SK-N-MC (cell line): ENCODE measurements around the gene UMPS.
A peak's percentile ranks its signal among the peaks of the same experiment; 100 is the strongest.
"Not testable (repeated sequence)": the region's sequence is repeated elsewhere in the genome, so short reads cannot be mapped to it uniquely, and the experiment has no call there.

Experiments used
- DNase-seq: peaks from one replicate; pipeline ENCODE4 v3.0.0-alpha.2; 2011; ENCODE audit warnings: low read depth, low spot score
- H3K27ac ChIP-seq: fragments of 200-600 bp; sonication (generic); 2 replicates; pipeline ENCODE4 v1.5.1; 2016; ENCODE audit warnings: mixed run types
- H3K36me3 ChIP-seq: fragments of 200-600 bp; sonication (generic); 2 replicates; pipeline ENCODE4 v1.6.1; 2017; ENCODE audit warnings: antibody characterized with exemption, low read length, mixed read lengths; ENCODE audit not compliant: insufficient read depth
- H3K4me3 ChIP-seq: fragments of 200-600 bp; sonication (generic); 2 replicates; pipeline ENCODE4 v1.5.1; 2016
- H3K9ac ChIP-seq: fragments of 200-600 bp; sonication (generic); 2 replicates; pipeline ENCODE4 v1.8.0; 2017; ENCODE audit warnings: mixed run types, mixed read lengths; ENCODE audit not compliant: insufficient read length
- H3K9me3 ChIP-seq: fragments of 200-600 bp; sonication (generic); 2 replicates; pipeline ENCODE4 v1.6.1; 2017; ENCODE audit warnings: low read depth, mild to moderate bottlenecking, antibody characterized with exemption, low read length, moderate library complexity, mixed read lengths
- EZH2 ChIP-seq: fragments of 200-600 bp; sonication (generic); IDR thresholded peaks from one replicate; pipeline ENCODE4 v1.6.1; 2017; ENCODE audit warnings: antibody characterized with exemption
- FOXP2 ChIP-seq: optimal IDR thresholded peaks from 2 replicates; pipeline ENCODE3; 2011; ENCODE audit warnings: mild to moderate bottlenecking, moderate library complexity; ENCODE audit not compliant: insufficient read depth; ENCODE audit errors: extremely low read length, control extremely low read depth
- POLR2AphosphoS5 ChIP-seq: IDR thresholded peaks from 2 replicates; pipeline ENCODE4 v1.6.1; 2012; ENCODE audit warnings: mild to moderate bottlenecking, low read depth, low read length, borderline replicate concordance

UMPS gene

DNA sequence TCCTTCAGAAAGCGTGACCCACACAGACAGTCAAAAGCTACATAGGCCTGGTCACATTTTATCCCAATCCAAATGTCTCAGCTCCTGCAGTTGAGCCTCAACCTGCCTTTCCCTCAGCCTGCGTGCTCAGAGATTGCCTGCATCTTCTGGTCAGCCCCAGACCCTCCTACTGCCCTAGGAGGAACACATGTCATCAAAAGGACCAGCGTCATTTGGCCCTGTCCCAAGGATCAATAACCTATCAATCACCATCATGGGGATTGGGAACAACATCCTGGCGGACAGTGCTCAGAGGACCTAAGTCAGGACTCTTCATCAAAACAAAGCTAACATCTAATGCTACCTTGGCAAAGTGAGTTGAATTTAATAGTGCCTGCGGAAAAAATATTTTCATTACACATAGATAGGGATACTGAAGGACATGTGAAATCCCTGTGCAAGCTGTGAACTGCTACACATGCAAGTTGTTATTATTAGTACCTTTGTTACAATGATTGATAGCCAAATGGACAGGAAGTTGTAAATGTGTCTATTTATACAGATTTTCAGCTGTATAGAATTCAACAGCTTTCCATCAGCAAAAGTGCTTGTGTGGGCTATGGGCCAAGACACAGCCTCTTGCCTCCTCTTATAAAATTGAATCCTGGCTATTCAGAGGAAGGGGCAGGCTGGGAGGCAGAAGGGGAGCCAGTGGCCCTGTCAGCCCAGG lies 47.7 kb downstream of the UMPS start:
- H3K4me3 ChIP-seq, result no peak overlapping the region
- H3K9ac ChIP-seq, result no peak overlapping the region
- H3K36me3 ChIP-seq, result peaks cover 13% of the 10 kb centered on the region; the same call in 1 of the 2 replicates
- no peaks in the 10 kb centered on the region for H3K9me3 ChIP-seq
- peak overlapping the region; percentile 34 for H3K27ac ChIP-seq
- DNase-seq, result no peak
- TF ChIP-seq POLR2AphosphoS5 (peak; percentile 22; the same call in 1 of the 2 replicates), EZH2 (no peak)

DNA sequence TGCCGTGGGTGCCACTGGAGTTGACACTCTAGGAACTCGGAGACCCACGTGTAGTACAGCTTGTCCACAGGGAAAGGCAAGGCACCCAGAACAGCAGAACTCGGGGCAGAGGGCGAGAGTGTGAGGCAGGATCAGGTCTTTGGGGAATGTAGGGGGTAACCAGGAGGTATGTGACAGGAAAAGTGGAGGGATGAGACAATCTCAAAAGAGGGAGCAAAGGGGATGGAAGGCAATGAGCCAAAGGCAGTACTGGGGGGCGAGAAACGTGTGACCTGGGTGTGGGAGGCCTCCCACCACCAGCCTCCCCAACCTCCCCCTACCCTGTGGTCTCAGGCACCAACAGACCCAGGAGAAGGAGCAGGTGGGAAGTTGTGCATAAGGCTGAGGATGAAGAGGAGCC lies 48.9 kb downstream of the UMPS start:
- H3K27ac ChIP-seq, result peak overlapping the region; percentile 99
- TF ChIP-seq POLR2AphosphoS5 (no peak), FOXP2 (no peak), EZH2 (no peak)

DNA sequence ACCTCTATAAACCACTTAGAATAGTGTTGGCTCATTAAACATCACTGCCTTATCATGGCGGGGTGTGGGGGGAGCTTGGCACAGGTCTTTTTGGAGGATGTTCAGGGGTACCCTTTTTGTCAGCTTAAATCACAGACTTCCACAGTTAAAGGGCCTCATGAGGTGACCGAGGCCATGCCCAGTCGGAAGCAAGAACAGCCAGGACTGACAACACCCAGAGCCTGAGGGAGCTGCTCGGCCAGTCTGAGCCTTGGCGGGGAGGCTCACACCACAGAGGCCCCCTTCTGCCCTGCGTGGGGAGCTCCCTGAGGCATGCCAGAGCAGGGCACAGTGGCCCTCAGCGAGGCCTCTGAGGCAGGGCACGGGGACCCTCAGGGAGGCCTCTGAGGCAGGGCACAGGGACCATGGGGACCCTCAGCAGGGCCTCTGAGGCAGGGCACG lies 49.5 kb downstream of the UMPS start:
- H3K4me3 ChIP-seq, result peak overlapping the region; percentile 62
- H3K36me3 ChIP-seq, result no peaks in the 10 kb centered on the region; the same call in 1 of the 2 replicates
- DNase-seq, result no peak
- H3K9ac ChIP-seq, result peak overlapping the region; percentile 34
- TF ChIP-seq POLR2AphosphoS5, result no peak
- TF ChIP-seq FOXP2, result no peak
- no peak for TF ChIP-seq EZH2
- peak overlapping the region; percentile 99 for H3K27ac ChIP-seq
- H3K9me3 ChIP-seq, result no peaks in the 10 kb centered on the region

More for the DNA sequence above, 48.9 kb downstream of the UMPS start:
- Histone ChIP-seq H3K36me3 (peaks cover 2% of the 10 kb centered on the region; the same call in 1 of the 2 replicates), H3K9me3 (no peaks in the 10 kb centered on the region), H3K9ac (no peak overlapping the region), H3K4me3 (no peak overlapping the region)
- no peak for DNase-seq

DNA sequence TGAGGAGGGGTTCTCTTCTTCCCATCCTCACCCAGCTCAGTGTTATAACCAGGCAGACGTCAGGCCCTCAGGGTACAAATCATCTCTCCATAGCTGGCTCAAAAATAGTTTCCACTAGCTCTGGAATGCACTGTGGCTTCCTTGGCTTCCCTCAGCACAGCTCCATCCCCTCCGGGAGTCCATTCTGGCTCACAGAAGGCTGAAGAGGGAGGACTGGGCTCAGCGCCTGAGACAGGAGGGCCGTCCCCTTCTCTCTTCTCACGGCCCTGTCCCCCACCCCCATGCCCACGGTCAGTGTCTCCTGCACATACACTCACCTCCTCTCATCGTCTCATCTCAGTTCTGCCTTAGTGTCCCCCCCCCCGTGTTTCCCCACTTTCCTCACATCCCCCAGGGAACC lies 50.1 kb downstream of the UMPS start:
- H3K9ac ChIP-seq, result peak overlapping the region; percentile 69
- H3K36me3 ChIP-seq, result no peaks in the 10 kb centered on the region; the same call in 1 of the 2 replicates
- H3K27ac ChIP-seq, result peak overlapping the region; percentile 99
- no peaks in the 10 kb centered on the region for H3K9me3 ChIP-seq
- TF ChIP-seq POLR2AphosphoS5 (peak; percentile 11; the same call in 1 of the 2 replicates), FOXP2 (no peak)
- DNase-seq, result peak; percentile 89
- peak overlapping the region; percentile 62 for H3K4me3 ChIP-seq

DNA sequence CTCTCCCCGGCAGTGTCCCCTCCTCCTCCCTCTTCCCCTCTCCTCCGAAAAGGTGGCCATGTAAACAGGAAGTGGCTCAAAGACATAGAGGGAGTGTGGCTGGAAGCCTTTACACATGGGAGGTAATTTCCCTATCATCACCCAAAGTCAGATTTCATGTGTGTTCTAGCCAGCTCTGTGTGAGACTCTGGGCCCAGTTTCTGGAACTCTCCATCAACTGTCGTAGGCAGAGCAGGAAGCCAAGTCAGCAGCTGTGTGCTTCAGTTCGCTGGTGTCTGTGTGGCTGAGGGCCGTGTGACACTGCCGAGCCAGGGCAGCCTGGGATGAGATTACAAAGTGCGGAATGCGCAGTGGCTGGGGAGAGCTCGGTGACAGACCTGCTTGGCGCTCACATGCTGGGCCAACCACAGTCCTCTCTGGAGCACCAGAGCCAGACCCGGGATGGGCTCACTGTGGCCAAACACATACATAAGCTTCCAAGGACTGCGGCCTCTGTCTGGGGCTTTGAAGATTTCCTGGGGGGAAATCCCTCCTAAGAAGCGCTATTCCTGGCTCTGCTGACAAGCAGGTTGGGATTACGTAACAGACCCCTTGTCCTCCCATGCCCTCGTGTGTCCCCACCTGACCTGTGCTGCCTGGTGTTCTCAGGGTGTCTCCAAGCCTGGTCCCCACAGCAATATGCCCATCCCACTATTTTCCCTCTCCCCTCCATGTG lies 50.7 kb downstream of the UMPS start:
- Histone ChIP-seq H3K9me3 (no peaks in the 10 kb centered on the region), H3K27ac (peak overlapping the region; percentile 99), H3K9ac (peak overlapping the region; percentile 69), H3K36me3 (no peaks in the 10 kb centered on the region; the same call in 1 of the 2 replicates), H3K4me3 (peak overlapping the region; percentile 62)
- TF ChIP-seq FOXP2, result no peak
- no peak for TF ChIP-seq EZH2
- TF ChIP-seq POLR2AphosphoS5, result no peak
- DNase-seq, result no peak

DNA sequence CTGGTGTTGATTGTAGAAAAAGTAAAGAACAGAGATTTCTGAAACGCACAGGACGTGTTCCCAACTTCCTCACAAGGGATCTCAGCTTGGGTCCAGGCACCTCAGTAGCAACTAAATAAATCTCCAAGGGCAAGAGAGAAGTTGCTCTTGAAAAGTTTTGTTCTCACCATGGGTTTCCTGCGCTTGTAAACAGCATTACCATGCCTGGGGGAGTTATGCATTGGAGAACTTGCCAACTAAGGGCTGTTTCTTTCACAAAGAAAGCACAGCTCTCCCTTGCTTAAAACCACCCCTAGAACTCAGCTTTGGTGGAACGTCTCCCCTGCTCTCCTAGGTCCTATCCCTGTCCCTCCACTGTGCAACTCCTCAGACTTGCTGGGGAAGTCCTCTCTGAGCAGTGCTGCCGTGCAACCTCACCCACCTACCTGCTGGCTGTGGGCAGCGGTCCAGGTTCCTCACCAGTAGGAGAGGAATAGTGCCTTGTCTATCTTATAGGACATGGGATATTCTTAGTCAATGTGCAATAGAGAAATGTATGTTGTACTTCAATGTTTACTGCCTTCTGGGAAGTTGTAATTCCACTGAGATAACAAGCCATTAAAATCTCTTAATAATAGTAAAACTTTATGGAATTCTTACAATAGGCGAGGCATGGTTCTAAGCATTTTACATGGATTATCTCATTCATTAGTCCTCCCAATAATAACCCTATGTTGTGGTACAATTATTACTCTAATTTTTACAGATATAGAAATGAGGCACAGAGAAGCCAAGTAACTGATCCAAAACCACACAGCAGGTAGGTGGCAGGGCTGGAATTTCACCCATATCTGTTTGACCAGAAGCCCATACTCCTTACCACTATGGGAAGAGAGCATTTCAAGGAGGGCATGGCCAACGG lies 51.5 kb downstream of the UMPS start:
- Histone ChIP-seq H3K4me3 (peak overlapping the region; percentile 62), H3K9me3 (no peaks in the 10 kb centered on the region), H3K27ac (peak overlapping the region; percentile 99), H3K9ac (peak overlapping the region; percentile 69), H3K36me3 (no peaks in the 10 kb centered on the region)
- peak; percentile 90 for DNase-seq
- TF ChIP-seq FOXP2 (no peak), EZH2 (no peak), POLR2AphosphoS5 (no peak; the same call in 1 of the 2 replicates)

DNA sequence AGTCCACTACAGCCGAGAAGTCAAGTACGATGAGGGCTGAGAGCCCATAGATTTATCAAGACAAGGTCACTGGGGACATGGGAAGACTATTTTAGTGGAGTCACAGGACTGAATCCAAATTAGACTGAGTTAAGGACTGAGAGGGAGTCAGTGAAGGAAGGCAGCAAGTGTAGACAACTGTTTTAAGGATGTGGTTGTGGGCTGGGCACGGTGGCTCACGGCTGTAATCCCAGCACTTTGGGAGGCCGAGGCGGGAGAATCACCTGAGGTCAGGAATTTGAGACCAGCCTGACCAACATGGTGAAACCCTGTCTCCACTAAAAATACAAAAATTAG lies 52.1 kb downstream of the UMPS start:
- H3K4me3 ChIP-seq, result peak overlapping the region; percentile 62; the same call in 1 of the 2 replicates
- peak overlapping the region; percentile 99 for H3K27ac ChIP-seq
- not testable (repeated sequence) for H3K36me3 ChIP-seq, H3K9ac ChIP-seq, H3K9me3 ChIP-seq, DNase-seq

DNA sequence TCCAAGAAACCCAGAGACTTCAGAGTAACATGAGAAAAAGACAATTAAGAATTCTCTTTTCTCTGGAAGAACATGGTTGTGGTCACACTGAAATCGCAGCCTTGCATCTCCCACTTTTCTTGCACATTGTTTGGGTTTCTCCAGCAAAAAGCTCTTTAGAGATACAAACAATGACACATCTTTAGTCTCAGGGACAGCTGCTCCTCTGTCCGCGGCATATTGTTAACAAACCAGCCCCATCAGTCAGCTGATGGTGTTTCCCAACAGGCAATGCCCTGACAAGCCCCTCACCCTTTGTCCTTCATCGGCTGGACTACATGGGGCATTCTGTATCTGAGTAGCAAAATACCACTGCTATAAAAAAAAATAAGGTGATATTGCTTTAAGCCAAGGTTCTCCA lies 53.4 kb downstream of the UMPS start:
- H3K36me3 ChIP-seq, result no peaks in the 10 kb centered on the region
- H3K9me3 ChIP-seq, result no peaks in the 10 kb centered on the region
- H3K27ac ChIP-seq, result 0 out of 2 replicates have a peak overlapping the region, but pooled peaks have one; percentile 1
- TF ChIP-seq EZH2 (no peak), FOXP2 (no peak), POLR2AphosphoS5 (no peak)
- DNase-seq, result no peak
- no peak overlapping the region for H3K4me3 ChIP-seq
- no peak overlapping the region for H3K9ac ChIP-seq
